Upper lobe of left lung (tissue), 6 donors: Measurements from ENCODE around the gene FUT1. TPM values are rescaled to one million over a fixed set of nuclear protein-coding genes. Genes with fewer than 3 reads are reported as not detected.
"Not testable (repeated sequence)": the region's sequence is repeated elsewhere in the genome, so short reads cannot be mapped to it uniquely, and the experiment has no call there.

Experiments
- ATAC-seq, 2 donors: fragments of 200-7000 bp; cut with Tn5 transposase; one replicate each; pipeline ENCODE4 v1.9.1; 2022; ENCODE audit warnings: mild to moderate bottlenecking in 2 of 2, moderate library complexity in 2 of 2; ENCODE audit not compliant: low FRiP score in 2 of 2
- DNase-seq, 2 donors: peaks; one replicate each; pipeline ENCODE4 v3.0.0-alpha.2; 2019 to 2020
- H3K27ac ChIP-seq, 4 donors: fragments of 200-600 bp; sonication (generic); one replicate each; pipeline ENCODE4 v1.5.1; 2016 to 2019
- H3K27me3 ChIP-seq, 4 donors: fragments of 200-600 bp; sonication (generic); one replicate each; pipeline ENCODE4 v1.5.1; 2017 to 2019
- H3K36me3 ChIP-seq, 4 donors: fragments of 200-600 bp; sonication (generic); one replicate each; pipeline ENCODE4 v1.5.1; 2016 to 2019
- H3K4me1 ChIP-seq, 4 donors: fragments of 200-600 bp; sonication (generic); one replicate each; pipeline ENCODE4 v1.5.1; 2018 to 2019
- H3K4me3 ChIP-seq, 4 donors: fragments of 200-600 bp; sonication (generic); one replicate each; pipeline ENCODE4 v1.5.1; 2017 to 2019; ENCODE audit warnings: mild to moderate bottlenecking in 2 of 4, moderate library complexity in 1 of 4
- H3K9me3 ChIP-seq, 4 donors: fragments of 200-600 bp; sonication (generic); one replicate each; pipeline ENCODE4 v1.5.1; 2018 to 2019
- EP300 ChIP-seq, 4 donors: sonication (generic); formaldehyde crosslinking; IDR thresholded peaks; one replicate each; pipeline ENCODE4 v1.5.1; 2017; ENCODE audit warnings: antibody characterized with exemption in 4 of 4, control low read depth in 2 of 4
- POLR2A ChIP-seq, 4 donors: fragments of 450-650 bp; IDR thresholded peaks; one replicate each; pipeline ENCODE4 v1.5.1; 2016 to 2017; ENCODE audit warnings: antibody characterized with exemption in 4 of 4, mild to moderate bottlenecking in 2 of 4
- POLR2AphosphoS5 ChIP-seq, 2 donors: sonication (generic); formaldehyde crosslinking; IDR thresholded peaks; one replicate each; pipeline ENCODE4 v1.5.1; 2017; ENCODE audit warnings: antibody characterized with exemption in 2 of 2
- WGBS, 2 donors: methylation state at CpG; one replicate each; pipeline ENCODE4 v1.1.5; 2017 to 2018; 5-methylcytosine and 5-hydroxymethylcytosine counted together
- total RNA-seq, 6 donors: library from RNA; depleted of rRNA in 4 of 6; stranded (reverse); fragments of >200 nt in 4 of 6; gene quantifications; one replicate each; pipeline versions ENCODE4 v1.1.0 to v1.2.1, GENCODE V29; 2016 to 2021
- TF ChIP-seq, protein P1 (sequence below), 6 experiments: fragments of 450-650 bp in 4 of 6; fragments of 200-600 bp in 2 of 6; sonication (generic) in 2 of 6; IDR thresholded peaks; one replicate each; pipeline ENCODE4 v1.5.1; 2016 to 2019; ENCODE audit warnings: antibody characterized with exemption in 6 of 6
- donor health status: DM: no; HTN: no; CAD: no; lungs with moderate emphysema.
- donor health status: DM: no; HTN: yes; CAD: no; lungs with severe emphysema.

Gene FUT1
- total RNA-seq, 6 donors from 2014 or later: 7.2 to 17.4 (median 10.1) TPM

DNA sequence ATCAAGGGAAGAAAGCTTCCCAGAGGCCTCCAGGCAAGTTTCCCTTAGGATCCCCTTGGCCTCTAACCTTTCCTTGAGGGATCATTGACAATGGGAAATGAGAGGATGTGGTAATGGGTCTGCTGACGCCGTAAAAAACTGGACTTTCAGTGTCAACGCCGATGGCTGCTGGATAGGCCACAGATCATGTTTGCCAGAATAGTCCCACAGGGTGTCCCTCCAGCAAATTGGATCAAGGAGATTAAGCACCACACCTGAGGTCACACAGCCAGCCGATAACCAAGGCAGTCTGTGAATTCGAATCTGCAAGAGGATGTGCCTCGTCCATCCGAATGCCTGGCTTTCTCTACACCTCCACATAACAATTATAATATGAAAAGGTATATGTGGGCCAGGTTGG lies 40.8 kb upstream of the FUT1 start:
- WGBS, 2 donors: 77% methylated on average over 8 of the region's 8 CpGs
- H3K4me1 ChIP-seq: peaks cover 5 to 9% (median 8%) of the 10 kb centered on the region in 4 donors
- ATAC-seq (no peak), DNase-seq (no peak)
- TF ChIP-seq, protein P1, sequence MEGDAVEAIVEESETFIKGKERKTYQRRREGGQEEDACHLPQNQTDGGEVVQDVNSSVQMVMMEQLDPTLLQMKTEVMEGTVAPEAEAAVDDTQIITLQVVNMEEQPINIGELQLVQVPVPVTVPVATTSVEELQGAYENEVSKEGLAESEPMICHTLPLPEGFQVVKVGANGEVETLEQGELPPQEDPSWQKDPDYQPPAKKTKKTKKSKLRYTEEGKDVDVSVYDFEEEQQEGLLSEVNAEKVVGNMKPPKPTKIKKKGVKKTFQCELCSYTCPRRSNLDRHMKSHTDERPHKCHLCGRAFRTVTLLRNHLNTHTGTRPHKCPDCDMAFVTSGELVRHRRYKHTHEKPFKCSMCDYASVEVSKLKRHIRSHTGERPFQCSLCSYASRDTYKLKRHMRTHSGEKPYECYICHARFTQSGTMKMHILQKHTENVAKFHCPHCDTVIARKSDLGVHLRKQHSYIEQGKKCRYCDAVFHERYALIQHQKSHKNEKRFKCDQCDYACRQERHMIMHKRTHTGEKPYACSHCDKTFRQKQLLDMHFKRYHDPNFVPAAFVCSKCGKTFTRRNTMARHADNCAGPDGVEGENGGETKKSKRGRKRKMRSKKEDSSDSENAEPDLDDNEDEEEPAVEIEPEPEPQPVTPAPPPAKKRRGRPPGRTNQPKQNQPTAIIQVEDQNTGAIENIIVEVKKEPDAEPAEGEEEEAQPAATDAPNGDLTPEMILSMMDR (IDR thresholded peaks at IDR 0.05): no peak
- TF ChIP-seq EP300 (IDR thresholded peaks at IDR 0.05): no peak
- no peak for TF ChIP-seq POLR2AphosphoS5 (IDR thresholded peaks at IDR 0.05)
- no peak overlapping the region for H3K4me3 ChIP-seq
- H3K27me3 ChIP-seq: no peaks in the 10 kb centered on the region
- no peaks in the 10 kb centered on the region for H3K9me3 ChIP-seq
- H3K27ac ChIP-seq: no peak overlapping the region
- peaks cover 0 to 5% (median 0%) of the 10 kb centered on the region in 4 donors for H3K36me3 ChIP-seq

- not testable (repeated sequence) for H3K27me3 ChIP-seq, H3K4me1 ChIP-seq, ATAC-seq, H3K36me3 ChIP-seq, H3K4me3 ChIP-seq, DNase-seq, H3K9me3 ChIP-seq, H3K27ac ChIP-seq
- 87 to 90% methylated on average over 9 of the region's 9 CpGs for WGBS, 2 donors
These were observed 34.9 kb upstream of the FUT1 start for GRCh38 chr19:48787331-48787730.

DNA sequence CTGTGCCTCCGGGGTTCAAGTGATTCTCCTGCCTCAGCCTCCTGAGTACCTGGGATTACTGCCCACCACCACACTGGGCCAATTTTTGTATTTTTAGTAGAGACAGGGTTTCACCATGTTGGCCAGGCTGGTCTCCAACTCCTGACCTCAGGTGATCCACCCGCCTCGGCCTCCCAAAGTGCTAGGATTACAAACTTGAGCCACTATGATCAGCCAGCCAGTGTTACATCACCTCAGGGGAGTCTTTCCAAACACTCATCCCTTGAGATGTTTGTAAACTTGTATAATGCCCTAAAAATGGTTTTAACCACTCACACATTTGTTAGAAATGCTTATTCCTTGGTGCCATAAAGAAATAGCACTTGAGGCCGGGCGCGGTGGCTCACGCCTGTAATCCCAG lies 34.0 kb upstream of the FUT1 start:
- ATAC-seq, H3K27ac ChIP-seq, H3K4me3 ChIP-seq, DNase-seq, H3K27me3 ChIP-seq, H3K36me3 ChIP-seq, H3K9me3 ChIP-seq: not testable (repeated sequence)
- H3K4me1 ChIP-seq: peaks cover 4 to 14% (median 7%) of the 10 kb centered on the region in 4 donors
- WGBS, 2 donors: 89 to 94% methylated on average over 7 of the region's 7 CpGs

DNA sequence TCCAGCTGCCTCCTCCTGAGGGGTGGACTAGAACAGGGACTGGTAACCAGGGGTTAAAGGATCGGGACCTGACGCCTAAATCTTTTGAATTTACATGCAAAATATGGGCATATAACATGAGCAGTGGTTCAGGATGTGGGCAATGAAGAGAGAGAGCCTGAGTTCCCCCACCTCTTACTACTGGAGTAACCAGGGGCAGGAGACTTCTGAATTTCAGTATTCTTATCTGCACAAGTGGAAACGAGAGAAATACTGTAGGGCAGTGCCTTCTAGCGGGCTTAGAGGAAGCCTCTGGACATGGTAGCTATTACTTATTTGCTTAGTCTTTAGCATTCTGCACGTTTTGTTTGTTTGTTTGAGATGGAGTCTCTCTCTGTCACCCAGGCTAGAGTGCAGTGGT lies 32.1 kb upstream of the FUT1 start:
- Histone ChIP-seq H3K36me3 (no peaks in the 10 kb centered on the region), H3K27me3 (no peaks in the 10 kb centered on the region), H3K4me3 (no peak overlapping the region), H3K27ac (no peak overlapping the region), H3K9me3 (no peaks in the 10 kb centered on the region), H3K4me1 (peaks cover 10 to 21% (median 13%) of the 10 kb centered on the region in 4 donors)
- DNase-seq: no peak
- 54 to 59% methylated on average over 5 of the region's 5 CpGs for WGBS, 2 donors
- no peak for TF ChIP-seq POLR2AphosphoS5 (IDR thresholded peaks at IDR 0.05)
- TF ChIP-seq, protein P1 (IDR thresholded peaks at IDR 0.05): peak in 1 of 6 experiments; percentile 18
- ATAC-seq: no peak

GRCh38 chr19:48780631-48781391 lies 28.4 kb upstream of the FUT1 start:
- DNase-seq: peak in 1 of 2 donors; percentile 41
- H3K4me1 ChIP-seq: peaks cover 10 to 21% (median 13%) of the 10 kb centered on the region in 4 donors
- H3K27ac ChIP-seq: peak overlapping the region; percentile 15 to 79 (median 68)
- WGBS, 2 donors: 61 to 68% methylated on average over 12 to 14 of the region's 14 CpGs
- no peak overlapping the region for H3K4me3 ChIP-seq
- no peaks in the 10 kb centered on the region for H3K27me3 ChIP-seq
- no peaks in the 10 kb centered on the region for H3K9me3 ChIP-seq
- no peaks in the 10 kb centered on the region for H3K36me3 ChIP-seq
- TF ChIP-seq POLR2AphosphoS5 (IDR thresholded peaks at IDR 0.05): peak; percentile 33 to 41
- no peak for TF ChIP-seq EP300 (IDR thresholded peaks at IDR 0.05)
- TF ChIP-seq, protein P1 (IDR thresholded peaks at IDR 0.05): no peak
- TF ChIP-seq POLR2A (IDR thresholded peaks at IDR 0.05): peak in 1 of 4 donors; percentile 46
- ATAC-seq: peak in 1 of 2 donors; percentile 17

GRCh38 chr19:48779636-48780035 lies 27.2 kb upstream of the FUT1 start:
- 62 to 73% methylated on average over 1 of the region's 1 CpG for WGBS, 2 donors
- Histone ChIP-seq H3K27ac (no peak overlapping the region), H3K9me3 (no peaks in the 10 kb centered on the region), H3K27me3 (no peaks in the 10 kb centered on the region), H3K4me3 (no peak overlapping the region), H3K36me3 (no peaks in the 10 kb centered on the region), H3K4me1 (peaks cover 10 to 21% (median 13%) of the 10 kb centered on the region in 4 donors)
- DNase-seq (no peak), ATAC-seq (no peak)
- TF ChIP-seq POLR2A (IDR thresholded peaks at IDR 0.05) (no peak), POLR2AphosphoS5 (IDR thresholded peaks at IDR 0.05) (no peak), EP300 (IDR thresholded peaks at IDR 0.05) (no peak)
- TF ChIP-seq, protein P1 (IDR thresholded peaks at IDR 0.05): no peak
